NCI-H526 treated with DMSO at 0.1 percent for 48 hours (cell line): ENCODE data around the gene MED29.

Experiments used
- DNase-seq: peaks from one replicate; lab custom pipeline; 2025; lab: John Stamatoyannopoulos, UW

The MED29 gene

GRCh38 chr19:39398297-39398864 lies 7.2 kb downstream of the MED29 start:
- DNase-seq, result no peak

- no peak for DNase-seq
These were observed 8.5 kb downstream of the MED29 start for GRCh38 chr19:39399668-39400050.

- DNase-seq, result no peak
These were observed 8.9 kb downstream of the MED29 start for GRCh38 chr19:39400061-39400460.

- no peak for DNase-seq
These were observed 9.9 kb downstream of the MED29 start for GRCh38 chr19:39401070-39401548.

- no peak for DNase-seq
These were observed 10.6 kb downstream of the MED29 start for GRCh38 chr19:39401549-39402345.

GRCh38 chr19:39402346-39403300 lies 11.4 kb downstream of the MED29 start:
- peak; percentile 31 for DNase-seq

- no peak for DNase-seq
These were observed 12.4 kb downstream of the MED29 start for GRCh38 chr19:39403331-39404312.

- DNase-seq, result no peak
These were observed 14.2 kb downstream of the MED29 start for GRCh38 chr19:39405261-39405957.

GRCh38 chr19:39405958-39406655 lies 14.9 kb downstream of the MED29 start:
- no peak for DNase-seq

- DNase-seq, result peak; percentile 72
These were observed 15.7 kb downstream of the MED29 start, which contains the start of gene ZFP36 for GRCh38 chr19:39406656-39407409. Gene ZFP36, plus strand, starts transcription at chr19:39406847. Its CDS starts 58 bp downstream, at chr19:39406905.

GRCh38 chr19:39407410-39407659 lies 16.2 kb downstream of the MED29 start:
- no peak for DNase-seq

- no peak for DNase-seq
These were observed 16.6 kb downstream of the MED29 start for GRCh38 chr19:39407660-39408391.

GRCh38 chr19:39408392-39409207 lies 17.4 kb downstream of the MED29 start:
- DNase-seq, result no peak

GRCh38 chr19:39409208-39410016 lies 18.2 kb downstream of the MED29 start:
- DNase-seq, result peak; percentile 83

- DNase-seq, result no peak
These were observed 19.0 kb downstream of the MED29 start for GRCh38 chr19:39410017-39410830.

GRCh38 chr19:39410831-39411080 lies 19.6 kb downstream of the MED29 start:
- no peak for DNase-seq
